Tibial nerve (tissue), 4 donors: ENCODE measurements around the gene NDUFB2. TPM values are rescaled to one million over a fixed set of nuclear protein-coding genes. Genes with fewer than 3 reads are reported as not detected.

Experiments used
- DNase-seq, 2 donors: peaks; one replicate each; pipeline ENCODE4 v3.0.0-alpha.2; 2019; ENCODE audit warnings: low spot score in 2 of 2
- H3K27ac ChIP-seq, 4 donors: fragments of 200-600 bp; sonication (generic) in 3 of 4; one replicate each; pipeline ENCODE4 v1.5.1; 2017 to 2019; ENCODE audit warnings: mild to moderate bottlenecking in 1 of 4
- H3K27me3 ChIP-seq, 2 donors: fragments of 200-600 bp; sonication (generic) in 1 of 2; one replicate each; pipeline versions ENCODE4 v1.5.1 to v1.6.0; 2017 to 2019
- H3K36me3 ChIP-seq, 3 donors: fragments of 200-600 bp; sonication (generic); one replicate each; pipeline ENCODE4 v1.5.1; 2018 to 2019
- H3K4me1 ChIP-seq, 4 donors: fragments of 200-600 bp; sonication (generic) in 3 of 4; one replicate each; pipeline ENCODE4 v1.5.1; 2017 to 2019
- H3K4me3 ChIP-seq, 4 donors: fragments of 200-600 bp; sonication (generic) in 3 of 4; one replicate each; pipeline ENCODE4 v1.5.1; 2017 to 2019; ENCODE audit warnings: mild to moderate bottlenecking in 1 of 4, moderate library complexity in 1 of 4
- H3K9me3 ChIP-seq, 4 donors: fragments of 200-600 bp; sonication (generic) in 3 of 4; one replicate each; pipeline ENCODE4 v1.5.1; 2017 to 2019
- EP300 ChIP-seq, 2 donors: sonication (generic); formaldehyde crosslinking; IDR thresholded peaks; one replicate each; pipeline ENCODE4 v1.6.1; 2017; ENCODE audit warnings: antibody characterized with exemption in 2 of 2, mild to moderate bottlenecking in 1 of 2
- POLR2A ChIP-seq, 2 donors: fragments of 450-650 bp; IDR thresholded peaks; one replicate each; pipeline ENCODE4 v1.6.1; 2017; ENCODE audit warnings: antibody characterized with exemption in 2 of 2, mild to moderate bottlenecking in 2 of 2, moderate library complexity in 2 of 2
- WGBS, 2 donors: methylation state at CpG; one replicate each; pipeline ENCODE4 v1.1.5; 2018; 5-methylcytosine and 5-hydroxymethylcytosine counted together
- total RNA-seq, 4 donors: library from RNA; depleted of rRNA; stranded (reverse); fragments of >200 nt; gene quantifications; one replicate each; pipeline ENCODE4 v1.1.0, GENCODE V29; 2016
- TF ChIP-seq, protein P1 (sequence below), 5 experiments: fragments of 200-600 bp in 3 of 5; fragments of 450-650 bp in 2 of 5; sonication (generic) in 3 of 5; IDR thresholded peaks; one replicate each; pipeline ENCODE4 v1.5.1; 2016 to 2019; ENCODE audit warnings: antibody characterized with exemption in 5 of 5, mild to moderate bottlenecking in 3 of 5, moderate library complexity in 2 of 5

Gene NDUFB2
- total RNA-seq, 4 donors from 2014 or later: 122 to 288 (median 162) TPM

- TF ChIP-seq, protein P1, sequence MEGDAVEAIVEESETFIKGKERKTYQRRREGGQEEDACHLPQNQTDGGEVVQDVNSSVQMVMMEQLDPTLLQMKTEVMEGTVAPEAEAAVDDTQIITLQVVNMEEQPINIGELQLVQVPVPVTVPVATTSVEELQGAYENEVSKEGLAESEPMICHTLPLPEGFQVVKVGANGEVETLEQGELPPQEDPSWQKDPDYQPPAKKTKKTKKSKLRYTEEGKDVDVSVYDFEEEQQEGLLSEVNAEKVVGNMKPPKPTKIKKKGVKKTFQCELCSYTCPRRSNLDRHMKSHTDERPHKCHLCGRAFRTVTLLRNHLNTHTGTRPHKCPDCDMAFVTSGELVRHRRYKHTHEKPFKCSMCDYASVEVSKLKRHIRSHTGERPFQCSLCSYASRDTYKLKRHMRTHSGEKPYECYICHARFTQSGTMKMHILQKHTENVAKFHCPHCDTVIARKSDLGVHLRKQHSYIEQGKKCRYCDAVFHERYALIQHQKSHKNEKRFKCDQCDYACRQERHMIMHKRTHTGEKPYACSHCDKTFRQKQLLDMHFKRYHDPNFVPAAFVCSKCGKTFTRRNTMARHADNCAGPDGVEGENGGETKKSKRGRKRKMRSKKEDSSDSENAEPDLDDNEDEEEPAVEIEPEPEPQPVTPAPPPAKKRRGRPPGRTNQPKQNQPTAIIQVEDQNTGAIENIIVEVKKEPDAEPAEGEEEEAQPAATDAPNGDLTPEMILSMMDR (IDR thresholded peaks at IDR 0.05): no peak
- TF ChIP-seq EP300 (IDR thresholded peaks at IDR 0.05) (no peak), POLR2A (IDR thresholded peaks at IDR 0.05) (no peak)
- DNase-seq: peak; percentile 89 to 90
Measured at GRCh38 chr7:140696024-140696679, 356 bp upstream of the NDUFB2 start.

DNA sequence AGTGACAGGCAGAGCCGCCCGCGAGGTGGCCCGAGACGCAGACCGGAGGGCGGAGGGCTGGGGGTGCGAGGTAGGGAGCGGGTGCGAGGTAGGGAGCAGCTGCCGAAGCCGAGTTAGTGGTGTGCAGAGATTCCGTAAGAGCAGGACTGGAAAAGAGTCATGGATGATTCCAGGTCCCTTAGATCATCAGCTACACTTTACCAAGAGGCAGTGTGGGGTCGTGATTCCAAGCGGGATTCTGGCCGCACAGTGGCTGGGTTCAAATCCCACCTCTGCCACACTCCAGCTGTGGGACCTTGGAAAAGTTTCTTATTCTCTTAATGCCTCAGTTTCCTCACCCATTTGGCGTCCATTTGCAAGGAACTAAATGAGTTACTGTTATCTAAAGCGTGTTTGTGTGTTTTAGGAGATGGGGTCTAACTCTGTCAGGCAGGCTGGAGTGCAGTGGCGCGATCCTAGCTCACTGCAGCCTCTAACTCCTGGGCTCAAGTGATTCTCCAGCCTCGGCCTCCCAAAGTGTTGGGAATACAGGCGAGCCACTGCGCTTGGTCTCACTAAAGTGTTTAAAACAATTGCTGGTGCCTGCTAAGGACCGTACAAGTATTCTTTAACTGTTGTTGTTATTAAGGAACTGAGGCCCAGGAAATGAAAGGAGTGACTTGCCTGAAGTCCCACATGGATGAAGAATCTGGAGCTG, 1.1 kb downstream of the NDUFB2 start:
- Histone ChIP-seq H3K4me1 (peaks cover 0 to 23% (median 10%) of the 10 kb centered on the region in 4 donors), H3K4me3 (peak overlapping the region; percentile 56 to 78 (median 71)), H3K9me3 (no peaks in the 10 kb centered on the region), H3K27me3 (no peaks in the 10 kb centered on the region), H3K27ac (peak overlapping the region; percentile 80 to 94 (median 93)), H3K36me3 (peaks cover 0 to 10% (median 0%) of the 10 kb centered on the region in 3 donors)
- TF ChIP-seq EP300 (IDR thresholded peaks at IDR 0.05) (no peak), POLR2A (IDR thresholded peaks at IDR 0.05) (no peak)
- TF ChIP-seq, protein P1 (IDR thresholded peaks at IDR 0.05): no peak
- 23 to 26% methylated on average over 23 to 24 of the region's 24 CpGs for WGBS, 2 donors
- no peak for DNase-seq

More at GRCh38 chr7:140696024-140696679, 356 bp upstream of the NDUFB2 start:
- Histone ChIP-seq H3K4me3 (peak overlapping the region; percentile 56 to 78 (median 71)), H3K27me3 (no peaks in the 10 kb centered on the region), H3K27ac (peak overlapping the region; percentile 80 to 94 (median 93)), H3K9me3 (no peaks in the 10 kb centered on the region), H3K36me3 (peaks cover 0 to 24% (median 0%) of the 10 kb centered on the region in 3 donors), H3K4me1 (peaks cover 0 to 23% (median 10%) of the 10 kb centered on the region in 4 donors)
- 21 to 22% methylated on average over 23 of the region's 23 CpGs for WGBS, 2 donors

DNA sequence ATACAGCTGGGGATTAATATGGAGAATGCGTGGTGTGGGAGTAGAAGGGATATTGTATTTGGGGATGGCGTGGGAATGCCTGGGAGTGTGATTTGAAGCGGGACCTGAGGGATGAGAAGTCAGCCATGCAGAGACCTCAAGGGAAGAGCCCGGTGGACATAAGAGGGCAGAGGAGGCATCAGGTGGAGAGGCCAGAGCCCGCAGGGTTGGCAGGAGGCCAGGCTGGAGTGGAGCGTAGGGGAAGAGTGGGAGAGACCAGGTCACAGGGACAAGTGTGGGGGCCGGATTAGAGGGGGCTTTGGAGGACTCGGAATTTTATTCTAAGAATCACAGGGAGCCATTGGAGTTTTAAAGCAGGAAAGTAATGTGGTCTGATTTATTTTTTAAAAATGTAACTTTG, 2.0 kb downstream of the NDUFB2 start:
- TF ChIP-seq, protein P1 (IDR thresholded peaks at IDR 0.05): no peak
- TF ChIP-seq EP300 (IDR thresholded peaks at IDR 0.05) (no peak), POLR2A (IDR thresholded peaks at IDR 0.05) (no peak)
- Histone ChIP-seq H3K4me3 (no peak overlapping the region), H3K36me3 (peaks cover 0 to 7% (median 0%) of the 10 kb centered on the region in 3 donors), H3K9me3 (no peaks in the 10 kb centered on the region), H3K27me3 (no peaks in the 10 kb centered on the region), H3K4me1 (peaks cover 0 to 23% (median 10%) of the 10 kb centered on the region in 4 donors), H3K27ac (no peak overlapping the region)
- DNase-seq: no peak
- WGBS, 2 donors: 51 to 52% methylated on average over 8 of the region's 8 CpGs

GRCh38 chr7:140702774-140703173, 6.3 kb downstream of the NDUFB2 start:
- no peaks in the 10 kb centered on the region for H3K27me3 ChIP-seq
- TF ChIP-seq EP300 (IDR thresholded peaks at IDR 0.05) (no peak), POLR2A (IDR thresholded peaks at IDR 0.05) (no peak)
- TF ChIP-seq, protein P1 (IDR thresholded peaks at IDR 0.05): no peak
- peaks cover 0 to 13% (median 5%) of the 10 kb centered on the region in 4 donors for H3K4me1 ChIP-seq
- no peak overlapping the region for H3K4me3 ChIP-seq
- H3K9me3 ChIP-seq: no peaks in the 10 kb centered on the region
- no peak overlapping the region for H3K27ac ChIP-seq
- DNase-seq: no peak
- 90 to 91% methylated on average over 10 of the region's 10 CpGs for WGBS, 2 donors
- peaks cover 0 to 41% (median 5%) of the 10 kb centered on the region in 3 donors for H3K36me3 ChIP-seq

DNA sequence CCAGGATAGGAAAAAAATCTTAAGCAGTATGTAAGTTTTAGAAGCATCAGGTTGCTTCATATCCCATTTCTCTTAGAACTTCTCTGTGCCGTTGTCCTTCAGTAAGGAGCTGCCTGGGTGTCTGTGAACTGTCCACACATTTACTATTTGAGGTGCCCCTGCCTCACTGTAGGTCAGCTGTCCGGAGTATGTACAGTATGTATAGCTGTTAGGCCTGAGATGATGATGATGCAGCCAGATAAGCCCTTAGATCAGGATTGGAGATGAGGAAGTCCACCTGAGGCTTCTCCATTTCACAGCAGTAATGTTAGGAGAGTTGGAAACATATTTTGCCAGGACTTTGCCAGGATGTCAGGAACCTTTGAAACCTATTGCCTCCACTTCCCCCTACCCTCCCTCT, 7.7 kb downstream of the NDUFB2 start:
- WGBS, 2 donors: 87 to 94% methylated on average over 2 of the region's 2 CpGs
- H3K27ac ChIP-seq: no peak overlapping the region
- H3K4me1 ChIP-seq: no peaks in the 10 kb centered on the region
- peaks cover 0 to 41% (median 5%) of the 10 kb centered on the region in 3 donors for H3K36me3 ChIP-seq
- no peak for DNase-seq
- TF ChIP-seq EP300 (IDR thresholded peaks at IDR 0.05): no peak
- no peak for TF ChIP-seq POLR2A (IDR thresholded peaks at IDR 0.05)
- H3K4me3 ChIP-seq: no peak overlapping the region
- no peaks in the 10 kb centered on the region for H3K9me3 ChIP-seq
- no peaks in the 10 kb centered on the region for H3K27me3 ChIP-seq
